Erythroblast (primary cell): ENCODE data around the gene HOXA4.

Source experiments
- GATA1 ChIP-seq: IDR thresholded peaks from 2 replicates; pipeline ENCODE4 v1.6.1; 2011; ENCODE audit warnings: low read depth, mild to moderate bottlenecking, control low read depth, low read length, moderate library complexity
- POLR2A ChIP-seq: IDR thresholded peaks from 2 replicates; pipeline ENCODE4 v1.6.1; 2011; ENCODE audit warnings: mild to moderate bottlenecking, low read length

DNA sequence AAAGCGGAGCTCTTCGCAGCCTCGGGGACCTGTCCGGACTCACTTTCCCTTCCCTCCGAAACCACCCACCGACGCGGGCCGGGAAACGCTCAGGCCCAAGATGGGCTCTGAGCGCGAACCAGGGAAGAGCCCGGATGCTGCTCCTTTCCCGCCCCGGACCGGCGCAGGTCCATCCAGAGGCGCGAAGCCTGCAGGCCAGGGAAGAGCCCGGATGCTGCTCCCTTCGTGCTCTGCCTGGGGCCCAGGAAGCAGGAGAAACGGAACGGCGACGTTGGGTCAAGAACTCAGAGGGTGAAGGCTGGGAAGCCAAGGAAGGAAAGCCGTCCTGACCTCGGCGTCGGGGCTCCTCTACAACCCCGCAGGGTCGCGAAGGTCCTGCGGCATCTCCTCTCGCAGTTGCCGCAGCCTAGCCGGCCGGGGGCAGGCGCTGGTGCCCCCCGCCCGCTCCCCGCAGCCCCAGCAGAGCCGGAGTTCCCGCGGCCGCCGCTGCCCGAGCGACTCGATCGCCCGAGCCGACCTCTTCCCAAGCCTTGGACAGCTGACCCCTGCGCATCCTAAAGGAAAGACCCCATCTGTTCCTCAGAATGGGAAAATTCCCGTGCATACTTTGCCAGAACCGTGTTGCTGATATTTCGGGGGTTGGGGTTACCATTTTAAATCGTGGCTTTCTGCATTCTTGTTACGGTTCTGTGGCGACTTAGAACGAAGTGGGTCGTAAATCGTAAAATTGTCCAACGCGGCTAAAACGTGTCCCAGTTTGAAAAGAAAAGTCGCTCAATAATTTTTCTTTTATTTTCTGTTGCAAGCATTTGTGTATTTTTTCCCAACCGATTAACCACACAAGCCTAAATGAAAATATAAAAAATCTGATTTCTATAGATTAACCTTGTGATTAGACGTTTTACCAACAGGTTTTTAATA, 42.3 kb downstream of the HOXA4 start:
- TF ChIP-seq POLR2A (no peak), GATA1 (no peak)
